GM06990 (cell line): ENCODE measurements around the gene TUBAL3.
A peak's percentile ranks its signal among the peaks of the same experiment; 100 is the strongest.
"Not testable (repeated sequence)": the region's sequence is repeated elsewhere in the genome, so short reads cannot be mapped to it uniquely, and the experiment has no call there.

Source experiments
- DNase-seq: peaks from one replicate; pipeline ENCODE4 v3.0.0-alpha.2; 2011; ENCODE audit not compliant: insufficient read length; ENCODE audit errors: extremely low read depth
- H3K27me3 ChIP-seq: replicated peaks from 2 replicates; pipeline ENCODE4 v1.6.0; 2011; ENCODE audit warnings: low read length; ENCODE audit not compliant: control insufficient read depth, insufficient read depth
- H3K36me3 ChIP-seq: 2 replicates; pipeline ENCODE4 v1.5.1; 2011; ENCODE audit warnings: low read length; ENCODE audit not compliant: control insufficient read depth, insufficient read depth
- H3K4me3 ChIP-seq: replicated peaks from 2 replicates; pipeline ENCODE4 v1.5.1; 2011; ENCODE audit warnings: low read depth, mild to moderate bottlenecking, control low read depth, low read length
- CTCF ChIP-seq: IDR thresholded peaks from 2 replicates; pipeline ENCODE4 v1.5.1; 2011; ENCODE audit warnings: low read length, control low read depth, mild to moderate bottlenecking, inconsistent platforms; ENCODE audit not compliant: insufficient read depth, poor library complexity, severe bottlenecking

TUBAL3 gene

GRCh38 chr10:5411941-5412276 is 7.3 kb upstream of the TUBAL3 start:
- no peak for DNase-seq
- peak overlapping the region; percentile 93 for H3K4me3 ChIP-seq

GRCh38 chr10:5410787-5411186 is 6.2 kb upstream of the TUBAL3 start:
- not testable (repeated sequence) for DNase-seq, H3K27me3 ChIP-seq, H3K36me3 ChIP-seq, H3K4me3 ChIP-seq

More at GRCh38 chr10:5411941-5412276, 7.3 kb upstream of the TUBAL3 start:
- H3K27me3 ChIP-seq: no peaks in the 10 kb centered on the region
- TF ChIP-seq CTCF: no peak
- no peaks in the 10 kb centered on the region for H3K36me3 ChIP-seq

- Histone ChIP-seq H3K4me3 (no peak overlapping the region), H3K36me3 (no peaks in the 10 kb centered on the region), H3K27me3 (no peaks in the 10 kb centered on the region)
- DNase-seq: no peak
- TF ChIP-seq CTCF: no peak
Observed at GRCh38 chr10:5406918-5407317, 2.3 kb upstream of the TUBAL3 start.

GRCh38 chr10:5402798-5403197 is 1.8 kb downstream of the TUBAL3 start:
- DNase-seq: no peak
- Histone ChIP-seq H3K36me3 (no peaks in the 10 kb centered on the region), H3K4me3 (no peak overlapping the region), H3K27me3 (no peaks in the 10 kb centered on the region)
- TF ChIP-seq CTCF: no peak

GRCh38 chr10:5400468-5401240 is 4.0 kb downstream of the TUBAL3 start:
- H3K36me3 ChIP-seq: no peaks in the 10 kb centered on the region
- no peak for TF ChIP-seq CTCF
- DNase-seq: no peak
- H3K4me3 ChIP-seq: no peak overlapping the region
- no peaks in the 10 kb centered on the region for H3K27me3 ChIP-seq

GRCh38 chr10:5399332-5399731 is 5.3 kb downstream of the TUBAL3 start:
- TF ChIP-seq CTCF: no peak
- H3K36me3 ChIP-seq: no peaks in the 10 kb centered on the region
- H3K27me3 ChIP-seq: no peaks in the 10 kb centered on the region
- no peak overlapping the region for H3K4me3 ChIP-seq
- no peak for DNase-seq
